Measurements from ENCODE around the gene CLIC5. TPM values are rescaled to one million over a fixed set of nuclear protein-coding genes. Genes with fewer than 3 reads are reported as not detected.

The CLIC5 gene
- total RNA-seq, 1 donor from 2014 or later, result not detected

DNA sequence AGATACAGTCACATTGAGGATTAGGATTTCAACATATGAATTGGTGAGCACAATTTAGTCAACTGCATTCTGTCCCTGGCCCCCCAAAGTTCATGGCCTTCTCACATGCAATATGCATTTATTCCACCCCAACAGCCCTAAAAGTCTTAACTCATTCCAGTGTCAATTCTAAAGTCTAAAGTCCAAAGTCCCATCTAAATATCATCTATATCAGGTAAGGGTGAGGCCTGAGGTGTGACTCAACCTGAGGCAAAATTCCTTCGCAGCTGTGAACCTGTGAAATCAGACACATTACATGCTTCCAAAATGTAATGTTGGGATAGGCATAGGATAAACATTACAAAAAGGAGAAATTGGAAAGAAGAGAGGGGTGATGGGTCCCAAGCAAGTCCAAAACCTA, 27.8 kb downstream of the CLIC5 start:
- Mint-ChIP-seq H3K9me3 (ENCODE audit: unreplicated experiment) (no peaks in the 10 kb centered on the region), H3K36me3 (ENCODE audit: unreplicated experiment) (no peaks in the 10 kb centered on the region), H3K4me1 (ENCODE audit: unreplicated experiment) (peaks cover 2% of the 10 kb centered on the region), H3K27ac (ENCODE audit: unreplicated experiment) (no peak overlapping the region), H3K4me3 (ENCODE audit: unreplicated experiment) (no peak overlapping the region), H3K27me3 (ENCODE audit: unreplicated experiment) (peaks cover 31% of the 10 kb centered on the region)
- no peak for DNase-seq (ENCODE audit: extremely low spot score, unreplicated experiment)
- TF ChIP-seq, protein P1, sequence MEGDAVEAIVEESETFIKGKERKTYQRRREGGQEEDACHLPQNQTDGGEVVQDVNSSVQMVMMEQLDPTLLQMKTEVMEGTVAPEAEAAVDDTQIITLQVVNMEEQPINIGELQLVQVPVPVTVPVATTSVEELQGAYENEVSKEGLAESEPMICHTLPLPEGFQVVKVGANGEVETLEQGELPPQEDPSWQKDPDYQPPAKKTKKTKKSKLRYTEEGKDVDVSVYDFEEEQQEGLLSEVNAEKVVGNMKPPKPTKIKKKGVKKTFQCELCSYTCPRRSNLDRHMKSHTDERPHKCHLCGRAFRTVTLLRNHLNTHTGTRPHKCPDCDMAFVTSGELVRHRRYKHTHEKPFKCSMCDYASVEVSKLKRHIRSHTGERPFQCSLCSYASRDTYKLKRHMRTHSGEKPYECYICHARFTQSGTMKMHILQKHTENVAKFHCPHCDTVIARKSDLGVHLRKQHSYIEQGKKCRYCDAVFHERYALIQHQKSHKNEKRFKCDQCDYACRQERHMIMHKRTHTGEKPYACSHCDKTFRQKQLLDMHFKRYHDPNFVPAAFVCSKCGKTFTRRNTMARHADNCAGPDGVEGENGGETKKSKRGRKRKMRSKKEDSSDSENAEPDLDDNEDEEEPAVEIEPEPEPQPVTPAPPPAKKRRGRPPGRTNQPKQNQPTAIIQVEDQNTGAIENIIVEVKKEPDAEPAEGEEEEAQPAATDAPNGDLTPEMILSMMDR (IDR thresholded peaks at IDR 0.05), result no peak

DNA sequence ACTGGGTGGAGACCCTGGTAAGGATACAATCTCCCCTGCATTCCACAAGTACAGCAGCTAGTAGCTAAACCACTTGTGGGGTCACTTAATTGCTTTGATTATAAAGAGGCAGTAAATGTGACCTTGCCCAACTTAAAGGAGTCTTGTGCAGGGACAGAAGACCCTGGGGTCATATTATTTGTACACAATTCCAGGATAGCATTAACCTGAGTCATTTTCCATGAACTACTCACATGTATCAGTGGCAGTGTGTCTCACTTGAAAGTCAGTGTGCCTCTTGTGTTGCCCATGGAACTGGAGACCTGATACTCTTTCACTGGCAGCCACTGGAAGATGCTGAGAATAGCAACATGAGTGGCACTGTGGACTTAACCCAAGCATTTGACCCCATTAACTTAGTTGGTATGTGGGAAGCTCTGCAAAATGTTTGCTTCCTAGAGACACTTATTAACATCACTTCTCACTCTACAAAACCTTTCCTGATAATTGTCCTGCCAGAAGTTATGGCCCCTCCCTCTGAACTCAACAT, 28.9 kb downstream of the CLIC5 start:
- TF ChIP-seq, protein P1 (IDR thresholded peaks at IDR 0.05), result no peak
- H3K9me3 Mint-ChIP-seq (ENCODE audit: unreplicated experiment), result no peaks in the 10 kb centered on the region
- no peak for DNase-seq (ENCODE audit: extremely low spot score, unreplicated experiment)
- peaks cover 2% of the 10 kb centered on the region for H3K4me1 Mint-ChIP-seq (ENCODE audit: unreplicated experiment)
- H3K4me3 Mint-ChIP-seq (ENCODE audit: unreplicated experiment), result no peak overlapping the region
- no peaks in the 10 kb centered on the region for H3K36me3 Mint-ChIP-seq (ENCODE audit: unreplicated experiment)
- no peak overlapping the region for H3K27ac Mint-ChIP-seq (ENCODE audit: unreplicated experiment)
- peaks cover 26% of the 10 kb centered on the region for H3K27me3 Mint-ChIP-seq (ENCODE audit: unreplicated experiment)

DNA sequence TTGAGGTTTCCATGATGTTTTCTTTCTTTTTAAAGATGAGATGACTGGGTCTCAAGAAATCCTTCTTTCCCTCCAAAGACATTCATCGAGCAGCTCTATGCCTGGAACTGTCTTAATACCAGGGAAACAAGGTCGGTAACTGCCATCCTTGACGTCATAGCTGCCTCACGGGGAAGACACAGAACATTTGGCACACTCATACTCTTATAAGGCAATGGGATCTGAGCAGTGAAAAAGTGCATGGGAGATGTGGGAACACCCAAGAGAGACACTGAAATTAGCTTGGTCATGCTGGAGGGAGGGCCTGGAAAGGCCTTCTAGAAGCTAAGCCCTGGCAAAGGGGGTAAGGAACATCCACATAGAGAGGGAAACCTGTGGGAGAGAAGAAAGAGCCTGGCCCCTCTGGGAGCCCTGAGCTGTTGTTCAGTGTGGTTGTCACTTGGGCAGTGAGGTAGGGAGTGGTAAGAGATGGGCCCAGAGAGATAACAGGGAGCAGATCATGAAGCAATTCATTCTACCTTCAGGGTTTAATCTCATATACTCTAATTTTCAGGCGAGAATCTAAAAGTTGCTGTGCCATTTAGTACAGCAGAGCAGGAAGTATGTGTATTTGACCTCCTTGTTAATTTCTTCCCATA, 30.8 kb downstream of the CLIC5 start:
- TF ChIP-seq, protein P1 (IDR thresholded peaks at IDR 0.05), result no peak
- no peak overlapping the region for H3K27ac Mint-ChIP-seq (ENCODE audit: unreplicated experiment)
- H3K4me1 Mint-ChIP-seq (ENCODE audit: unreplicated experiment), result peaks cover 2% of the 10 kb centered on the region
- H3K36me3 Mint-ChIP-seq (ENCODE audit: unreplicated experiment), result no peaks in the 10 kb centered on the region
- H3K27me3 Mint-ChIP-seq (ENCODE audit: unreplicated experiment), result peaks cover 28% of the 10 kb centered on the region
- H3K4me3 Mint-ChIP-seq (ENCODE audit: unreplicated experiment), result no peak overlapping the region
- H3K9me3 Mint-ChIP-seq (ENCODE audit: unreplicated experiment), result no peaks in the 10 kb centered on the region
- DNase-seq (ENCODE audit: extremely low spot score, unreplicated experiment), result no peak

DNA sequence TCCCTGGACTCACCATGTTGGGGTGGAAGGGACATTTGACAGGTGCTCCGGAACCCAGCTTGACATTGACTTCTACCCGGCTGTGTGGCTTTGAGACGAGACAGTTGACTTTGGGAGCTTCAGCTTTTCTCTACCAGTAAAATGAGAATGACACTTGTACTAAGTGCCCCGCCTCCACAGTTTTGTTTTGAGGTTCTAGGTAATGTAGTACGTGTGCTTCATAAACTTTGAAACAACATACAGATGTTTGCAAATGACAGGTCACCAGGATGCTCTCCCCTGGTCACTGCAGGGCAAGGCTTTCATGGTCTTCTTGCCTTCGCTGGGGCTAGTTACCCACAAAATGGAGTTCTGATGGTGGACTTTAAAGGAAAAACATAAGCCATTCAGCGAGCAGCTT, 31.3 kb downstream of the CLIC5 start:
- Mint-ChIP-seq H3K36me3 (ENCODE audit: unreplicated experiment) (no peaks in the 10 kb centered on the region), H3K27me3 (ENCODE audit: unreplicated experiment) (peaks cover 27% of the 10 kb centered on the region), H3K9me3 (ENCODE audit: unreplicated experiment) (no peaks in the 10 kb centered on the region), H3K27ac (ENCODE audit: unreplicated experiment) (no peak overlapping the region), H3K4me1 (ENCODE audit: unreplicated experiment) (peaks cover 2% of the 10 kb centered on the region), H3K4me3 (ENCODE audit: unreplicated experiment) (no peak overlapping the region)
- DNase-seq (ENCODE audit: extremely low spot score, unreplicated experiment), result no peak
- TF ChIP-seq, protein P1 (IDR thresholded peaks at IDR 0.05), result no peak

DNA sequence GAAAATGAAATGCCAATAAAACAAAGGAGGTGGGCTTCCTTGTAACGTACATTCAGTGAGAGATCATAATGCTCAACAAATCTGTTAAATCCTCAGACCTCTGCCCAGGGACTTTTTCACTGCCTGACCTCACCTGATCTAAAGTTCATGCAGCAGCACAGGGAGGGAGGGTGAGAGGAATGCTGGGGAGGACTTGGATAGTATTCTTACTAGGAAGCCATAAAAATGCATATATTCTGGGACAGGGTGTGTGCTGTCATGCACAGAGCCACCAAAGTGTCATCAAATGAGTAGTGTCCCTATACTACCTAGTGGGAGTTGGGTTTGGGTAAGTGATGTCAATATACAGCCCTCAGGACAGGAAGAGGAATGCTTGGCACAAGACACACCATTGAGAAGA, 32.6 kb downstream of the CLIC5 start:
- Mint-ChIP-seq H3K4me3 (ENCODE audit: unreplicated experiment) (no peak overlapping the region), H3K27me3 (ENCODE audit: unreplicated experiment) (peaks cover 25% of the 10 kb centered on the region), H3K9me3 (ENCODE audit: unreplicated experiment) (no peaks in the 10 kb centered on the region), H3K27ac (ENCODE audit: unreplicated experiment) (no peak overlapping the region), H3K4me1 (ENCODE audit: unreplicated experiment) (peaks cover 2% of the 10 kb centered on the region), H3K36me3 (ENCODE audit: unreplicated experiment) (no peaks in the 10 kb centered on the region)
- TF ChIP-seq, protein P1 (IDR thresholded peaks at IDR 0.05), result no peak
- no peak for DNase-seq (ENCODE audit: extremely low spot score, unreplicated experiment)
